ENCODE results near the gene KRTAP19-2.

Gene KRTAP19-2

GRCh38 chr21:30486180-30486579 lies 1.1 kb downstream of the KRTAP19-2 start:
- no peak for TF ChIP-seq CTCF (conservative IDR thresholded peaks at IDR 0.05; ENCODE audit: low read length)
- DNase-seq (ENCODE audit: low read depth): no peak
- no peak overlapping the region for H3K4me3 ChIP-seq (ENCODE audit: low read length)

GRCh38 chr21:30482130-30482529 lies 5.1 kb downstream of the KRTAP19-2 start:
- no peak for TF ChIP-seq CTCF (conservative IDR thresholded peaks at IDR 0.05; ENCODE audit: low read length)
- no peak for DNase-seq (ENCODE audit: low read depth)
- H3K4me3 ChIP-seq (ENCODE audit: low read length): no peak overlapping the region

DNA sequence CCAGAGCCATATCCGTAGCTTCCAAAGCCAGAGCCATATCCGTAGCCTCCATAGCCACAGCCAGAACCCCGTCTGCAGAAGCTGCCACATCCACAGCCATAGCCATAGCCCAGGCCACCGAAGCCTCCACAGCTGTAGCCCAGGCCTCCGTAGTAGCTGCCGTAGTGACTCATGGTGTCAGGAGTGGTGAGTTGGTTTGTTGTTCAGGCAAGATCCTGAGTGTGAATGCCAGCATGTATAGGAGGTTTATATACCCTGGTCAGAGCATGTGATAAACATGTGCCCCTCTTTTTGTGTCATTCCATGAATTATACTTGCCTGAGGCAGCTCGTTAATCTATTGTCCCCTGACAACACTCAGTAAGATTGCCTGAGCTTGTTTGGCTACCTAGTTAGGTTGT lies 7.1 kb downstream of the KRTAP19-2 start, which contains the start of gene KRTAP19-1:
Gene KRTAP19-1 (minus strand): TSS at position 223 of the 400 bp plus-strand sequence. CDS start 50 bp downstream, at position 173.
- no peak for DNase-seq (ENCODE audit: low read depth)
- no peak for TF ChIP-seq CTCF (conservative IDR thresholded peaks at IDR 0.05; ENCODE audit: low read length)
- no peak within 1 kb of the TSS for H3K4me3 ChIP-seq (ENCODE audit: low read length)

DNA sequence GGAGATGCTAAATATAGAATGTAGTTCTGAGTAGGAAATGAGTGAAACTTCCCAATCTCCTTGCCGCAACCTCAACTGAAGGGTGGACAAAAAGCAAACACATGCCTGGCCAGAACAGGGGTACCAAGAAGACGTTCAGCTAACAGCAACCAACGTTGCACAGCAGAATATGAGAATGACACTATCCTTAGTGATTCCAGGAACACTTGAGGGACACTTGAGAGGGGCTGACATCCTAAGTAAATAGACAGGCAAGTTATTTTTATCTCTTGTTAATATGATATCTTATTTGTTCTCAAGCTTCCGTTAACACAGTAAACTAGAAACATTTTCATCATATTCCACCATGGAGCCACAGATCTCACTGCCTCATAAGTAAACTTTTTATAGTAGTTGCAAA lies 8.0 kb downstream of the KRTAP19-2 start:
- no peak for TF ChIP-seq CTCF (conservative IDR thresholded peaks at IDR 0.05; ENCODE audit: low read length)
- H3K4me3 ChIP-seq (ENCODE audit: low read length): no peak overlapping the region
- DNase-seq (ENCODE audit: low read depth): no peak

DNA sequence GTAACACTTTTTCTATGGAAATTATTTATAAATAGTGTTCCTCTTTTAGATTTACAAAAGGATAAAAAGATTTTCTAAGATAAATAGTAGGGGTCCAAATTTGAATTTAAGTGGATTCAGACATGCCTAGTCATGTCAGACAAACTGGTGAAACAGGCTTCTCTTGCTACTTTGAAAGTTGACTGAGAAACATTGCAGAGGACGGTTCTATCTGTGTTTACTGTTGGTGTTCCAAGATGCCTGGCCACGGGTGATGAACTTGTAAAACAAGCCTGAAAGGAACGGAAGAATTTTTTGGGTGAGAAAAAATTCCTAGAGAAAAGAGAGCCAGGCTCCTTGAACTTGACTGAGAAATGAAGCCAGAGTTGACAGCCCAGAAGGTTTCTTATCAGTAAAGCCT lies 9.2 kb downstream of the KRTAP19-2 start:
- no peak for TF ChIP-seq CTCF (conservative IDR thresholded peaks at IDR 0.05; ENCODE audit: low read length)
- DNase-seq (ENCODE audit: low read depth): no peak

DNA sequence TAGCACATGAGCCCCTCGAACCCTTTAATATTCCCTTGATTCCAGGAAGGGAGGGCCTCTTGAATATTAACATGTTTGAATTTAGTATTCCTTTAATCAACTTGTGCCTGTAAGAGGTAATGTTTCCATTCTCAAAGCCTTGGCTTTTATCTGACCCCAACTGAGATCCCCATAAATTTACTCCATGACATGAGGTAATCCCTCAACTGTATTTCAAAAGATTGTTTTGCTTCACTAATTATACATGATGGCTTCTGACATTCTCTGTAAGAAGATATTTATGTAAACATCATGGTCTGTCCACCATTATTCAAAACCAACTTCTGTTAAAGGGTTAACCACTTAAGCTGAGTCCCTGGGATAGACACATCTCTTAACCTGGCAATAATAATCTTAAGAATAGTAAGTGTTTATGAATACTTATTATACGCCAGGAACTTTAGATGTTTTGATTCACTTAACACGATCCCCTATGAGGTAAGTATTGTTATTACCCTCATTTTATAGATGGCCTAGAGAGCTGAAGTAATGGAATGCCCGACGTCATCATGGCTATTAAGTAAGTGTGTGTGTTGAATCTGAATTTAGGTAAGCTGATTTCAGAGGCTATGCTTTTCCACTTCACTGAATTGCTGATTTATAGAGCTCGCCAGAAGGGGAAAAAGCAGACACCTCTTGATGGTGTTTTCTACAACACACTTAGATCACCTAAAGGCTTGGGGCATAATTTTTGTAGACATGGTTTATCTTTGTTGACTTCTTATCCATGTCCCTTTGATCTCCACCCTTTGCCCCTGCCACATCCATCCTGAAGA lies 18.1 kb downstream of the KRTAP19-2 start:
- no peak overlapping the region for H3K4me3 ChIP-seq (ENCODE audit: low read length)
- no peak for DNase-seq (ENCODE audit: low read depth)

More for the DNA sequence above, 9.2 kb downstream of the KRTAP19-2 start:
- no peak overlapping the region for H3K4me3 ChIP-seq (ENCODE audit: low read length)

More for the DNA sequence above, 18.1 kb downstream of the KRTAP19-2 start:
- TF ChIP-seq CTCF (conservative IDR thresholded peaks at IDR 0.05; ENCODE audit: low read length): no peak
